Mesothelial cell of epicardium (in vitro differentiated cells): Measurements from ENCODE around the gene STK17B. TPM values are rescaled to one million over a fixed set of nuclear protein-coding genes. Genes with fewer than 3 reads are reported as not detected.
A peak's percentile ranks its signal among the peaks of the same experiment; 100 is the strongest.

Experiments
- DNase-seq, 2 experiments: peaks; one replicate each; pipeline ENCODE4 v3.0.0; 2021; ENCODE audit warnings: low spot score in 2 of 2; ENCODE audit not compliant: unreplicated experiment in 2 of 2
- H3K27ac Mint-ChIP-seq: 2 replicates; pipeline ENCODE4 v1.8.0; 2021; ENCODE audit warnings: mixed read lengths
- H3K27me3 Mint-ChIP-seq: 2 replicates; pipeline ENCODE4 v1.8.0; 2021; ENCODE audit warnings: low read depth, mixed read lengths
- H3K36me3 Mint-ChIP-seq: 2 replicates; pipeline ENCODE4 v1.8.0; 2021; ENCODE audit warnings: mixed read lengths
- H3K4me1 Mint-ChIP-seq: 2 replicates; pipeline ENCODE4 v1.8.0; 2021; ENCODE audit warnings: mixed read lengths
- H3K4me3 Mint-ChIP-seq: 2 replicates; pipeline ENCODE4 v1.8.0; 2021; ENCODE audit warnings: mild to moderate bottlenecking, moderate library complexity, mixed read lengths
- H3K9me3 Mint-ChIP-seq: 2 replicates; pipeline ENCODE4 v1.8.0; 2021; ENCODE audit warnings: mixed read lengths
- total RNA-seq: library from RNA; stranded (reverse); gene quantifications from 3 replicates; pipeline ENCODE4 v1.2.1, GENCODE V29; 2021
- TF ChIP-seq, protein P1 (sequence below): fragments of 200-600 bp; sonication (generic); IDR thresholded peaks from one replicate; pipeline ENCODE4 v1.5.0; 2021; ENCODE audit warnings: antibody characterized with exemption; ENCODE audit not compliant: unreplicated experiment

The STK17B gene
- total RNA-seq, 1 donor from 2014 or later: 35.6 TPM

DNA sequence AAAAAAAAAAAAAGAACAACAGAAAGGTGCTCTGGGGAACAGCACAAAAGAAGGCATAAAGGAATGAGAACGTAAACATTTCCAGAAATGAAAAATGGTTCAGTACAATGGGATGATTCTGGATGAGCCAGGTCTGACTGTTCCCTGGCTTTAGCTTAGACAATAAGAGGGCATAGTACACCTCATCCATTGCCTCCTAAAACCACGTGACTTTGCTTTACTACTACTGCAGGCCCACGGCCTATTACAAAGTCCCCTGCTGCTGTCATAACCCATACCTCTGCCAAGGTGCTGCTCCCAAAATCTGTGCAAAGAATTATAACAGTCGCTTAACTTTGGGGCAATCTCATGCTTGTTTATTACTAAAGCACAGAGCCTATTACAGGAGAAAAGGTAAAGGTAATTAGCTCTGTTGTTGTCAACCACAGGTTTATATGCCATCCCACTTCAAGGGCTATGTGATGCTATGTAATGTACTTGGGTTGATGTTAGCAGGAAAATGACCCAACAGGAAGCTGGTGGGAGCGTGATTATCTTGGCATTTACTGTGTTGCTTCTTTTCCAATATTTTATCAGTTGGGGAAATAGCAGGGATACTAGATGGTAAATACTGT lies 26.8 kb downstream of the STK17B start:
- no peak overlapping the region for H3K27ac Mint-ChIP-seq
- H3K9me3 Mint-ChIP-seq: no peaks in the 10 kb centered on the region
- H3K27me3 Mint-ChIP-seq: no peaks in the 10 kb centered on the region
- TF ChIP-seq, protein P1, sequence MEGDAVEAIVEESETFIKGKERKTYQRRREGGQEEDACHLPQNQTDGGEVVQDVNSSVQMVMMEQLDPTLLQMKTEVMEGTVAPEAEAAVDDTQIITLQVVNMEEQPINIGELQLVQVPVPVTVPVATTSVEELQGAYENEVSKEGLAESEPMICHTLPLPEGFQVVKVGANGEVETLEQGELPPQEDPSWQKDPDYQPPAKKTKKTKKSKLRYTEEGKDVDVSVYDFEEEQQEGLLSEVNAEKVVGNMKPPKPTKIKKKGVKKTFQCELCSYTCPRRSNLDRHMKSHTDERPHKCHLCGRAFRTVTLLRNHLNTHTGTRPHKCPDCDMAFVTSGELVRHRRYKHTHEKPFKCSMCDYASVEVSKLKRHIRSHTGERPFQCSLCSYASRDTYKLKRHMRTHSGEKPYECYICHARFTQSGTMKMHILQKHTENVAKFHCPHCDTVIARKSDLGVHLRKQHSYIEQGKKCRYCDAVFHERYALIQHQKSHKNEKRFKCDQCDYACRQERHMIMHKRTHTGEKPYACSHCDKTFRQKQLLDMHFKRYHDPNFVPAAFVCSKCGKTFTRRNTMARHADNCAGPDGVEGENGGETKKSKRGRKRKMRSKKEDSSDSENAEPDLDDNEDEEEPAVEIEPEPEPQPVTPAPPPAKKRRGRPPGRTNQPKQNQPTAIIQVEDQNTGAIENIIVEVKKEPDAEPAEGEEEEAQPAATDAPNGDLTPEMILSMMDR: no peak
- H3K4me3 Mint-ChIP-seq: no peak overlapping the region
- H3K4me1 Mint-ChIP-seq: no peaks in the 10 kb centered on the region
- peaks cover 32% of the 10 kb centered on the region for H3K36me3 Mint-ChIP-seq
- no peak for DNase-seq

DNA sequence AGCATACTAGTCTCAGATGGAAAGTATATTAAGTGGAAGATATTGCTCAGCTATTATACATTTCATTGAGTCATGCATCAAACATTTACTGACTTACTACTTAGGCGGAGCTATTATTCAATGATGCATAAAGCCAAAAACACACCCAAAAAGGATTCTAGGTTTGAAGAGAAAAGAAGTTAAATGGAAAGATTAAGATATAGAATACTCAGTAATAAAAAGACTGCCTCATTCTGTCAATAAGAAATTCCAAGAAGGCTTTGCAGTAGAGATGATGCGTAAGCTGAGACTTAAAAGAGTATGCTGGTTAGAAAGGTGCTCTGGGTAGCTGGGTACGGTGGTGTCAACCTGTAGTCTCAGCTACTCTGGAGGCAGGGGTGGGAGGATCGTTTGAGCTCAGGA lies 27.6 kb downstream of the STK17B start:
- Mint-ChIP-seq H3K27me3 (no peaks in the 10 kb centered on the region), H3K9me3 (no peaks in the 10 kb centered on the region), H3K36me3 (peaks cover 32% of the 10 kb centered on the region), H3K4me1 (no peaks in the 10 kb centered on the region), H3K4me3 (no peak overlapping the region), H3K27ac (no peak overlapping the region)
- TF ChIP-seq, protein P1: no peak
- DNase-seq: no peak

DNA sequence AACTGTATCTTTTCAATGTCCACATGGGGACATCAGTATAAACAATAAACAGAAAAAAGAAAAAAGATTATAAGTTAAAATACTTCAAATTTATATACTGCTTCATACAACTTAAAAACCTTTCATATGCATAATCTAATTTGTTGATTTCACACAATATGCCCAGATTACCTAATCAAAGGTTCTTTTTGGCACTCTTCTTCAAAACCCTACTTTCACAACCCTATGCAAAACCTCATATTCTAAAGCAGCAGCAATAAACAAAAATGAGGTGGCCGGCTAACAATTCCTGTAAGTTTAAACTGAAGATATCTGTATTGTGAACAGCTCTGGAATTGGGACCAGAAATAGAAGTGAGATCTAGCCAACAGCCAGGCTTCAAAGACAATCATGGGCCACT lies 28.6 kb downstream of the STK17B start:
- TF ChIP-seq, protein P1: no peak
- no peak for DNase-seq
- Mint-ChIP-seq H3K27ac (peak overlapping the region; percentile 43), H3K4me1 (no peaks in the 10 kb centered on the region), H3K4me3 (no peak overlapping the region), H3K9me3 (peaks cover 3% of the 10 kb centered on the region), H3K27me3 (no peaks in the 10 kb centered on the region), H3K36me3 (peaks cover 39% of the 10 kb centered on the region)

DNA sequence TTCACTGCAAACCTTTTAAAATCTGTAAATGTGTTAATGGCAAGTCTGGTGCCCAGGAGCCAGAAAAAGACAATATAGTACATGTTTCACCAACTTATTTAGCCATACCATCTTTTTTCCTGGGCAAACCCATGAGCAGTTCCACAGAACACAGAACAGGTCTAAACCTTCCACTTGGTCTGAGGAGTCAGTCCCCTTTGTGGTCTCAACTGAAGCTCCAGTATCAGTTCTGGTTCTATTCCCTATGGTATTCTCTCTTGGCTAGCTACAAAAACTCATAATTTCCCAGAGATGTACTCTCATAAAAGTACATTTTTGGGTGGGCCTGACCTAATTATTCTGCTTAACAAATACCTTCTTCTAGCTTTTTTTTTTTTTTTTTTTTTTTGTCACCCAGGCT lies 31.2 kb downstream of the STK17B start:
- H3K36me3 Mint-ChIP-seq: peaks cover 55% of the 10 kb centered on the region
- TF ChIP-seq, protein P1: no peak
- no peak overlapping the region for H3K27ac Mint-ChIP-seq

DNA sequence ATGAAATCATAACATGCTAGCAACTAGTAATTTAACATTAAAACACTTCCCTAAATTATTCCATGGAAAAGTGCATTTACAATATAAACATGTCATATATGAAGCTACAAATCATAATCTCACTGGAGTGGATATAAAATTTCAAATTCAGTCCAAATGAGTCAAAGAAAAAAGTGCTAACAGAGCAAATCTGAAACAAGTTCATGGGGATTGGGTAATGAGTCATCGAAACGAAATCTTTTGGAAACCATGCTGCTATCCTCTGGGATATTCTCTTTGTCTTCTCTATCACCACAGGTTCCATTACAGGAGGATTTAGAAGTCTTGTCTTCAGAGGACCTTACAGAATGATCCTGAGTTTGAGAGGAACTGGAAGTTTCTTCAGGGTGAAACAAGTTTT lies 34.1 kb downstream of the STK17B start:
- peaks cover 22% of the 10 kb centered on the region for H3K9me3 Mint-ChIP-seq
- TF ChIP-seq, protein P1: no peak
- no peak overlapping the region for H3K4me3 Mint-ChIP-seq
- no peak for DNase-seq
- H3K4me1 Mint-ChIP-seq: no peaks in the 10 kb centered on the region
- H3K36me3 Mint-ChIP-seq: peaks cover 70% of the 10 kb centered on the region
- no peak overlapping the region for H3K27ac Mint-ChIP-seq
- H3K27me3 Mint-ChIP-seq: no peaks in the 10 kb centered on the region

More for the DNA sequence above, 31.2 kb downstream of the STK17B start:
- H3K4me3 Mint-ChIP-seq: no peak overlapping the region
- no peak for DNase-seq
- peaks cover 8% of the 10 kb centered on the region for H3K9me3 Mint-ChIP-seq
- no peaks in the 10 kb centered on the region for H3K27me3 Mint-ChIP-seq
- H3K4me1 Mint-ChIP-seq: no peaks in the 10 kb centered on the region

DNA sequence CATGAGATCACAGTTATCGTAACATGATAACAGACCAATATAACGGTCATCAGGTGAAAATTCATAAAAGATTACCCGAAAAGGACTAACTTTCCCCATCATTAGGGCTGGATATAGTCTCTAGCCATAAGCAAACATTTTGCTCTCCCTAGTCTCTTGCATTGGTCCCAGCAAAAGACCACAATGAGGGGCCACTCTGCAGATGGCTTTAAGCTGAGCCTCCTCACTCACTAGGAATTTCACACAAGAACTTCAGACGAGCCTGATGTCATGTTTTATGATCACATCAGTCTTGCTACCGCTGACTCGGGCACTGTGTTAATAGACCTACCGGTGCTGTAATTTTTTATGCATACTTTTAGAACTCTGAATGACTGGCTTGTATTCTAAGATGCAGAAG lies 35.2 kb downstream of the STK17B start:
- Mint-ChIP-seq H3K4me3 (no peak overlapping the region), H3K27me3 (no peaks in the 10 kb centered on the region), H3K4me1 (no peaks in the 10 kb centered on the region), H3K27ac (no peak overlapping the region), H3K9me3 (peaks cover 32% of the 10 kb centered on the region), H3K36me3 (peaks cover 81% of the 10 kb centered on the region)
- TF ChIP-seq, protein P1: no peak
- no peak for DNase-seq
